ENCODE data around the gene PHOX2B.

Gene PHOX2B

GRCh38 chr4:41748571-41749475 is at the start of gene PHOX2B:
Gene PHOX2B (minus strand): TSS chr4:41748725. CDS start chr4:41748610, 115 bp downstream.
- no peak for FAIRE-seq

GRCh38 chr4:41797260-41797659 is 48.7 kb upstream of the PHOX2B start:
- FAIRE-seq = no peak

- FAIRE-seq = no peak
Measured at GRCh38 chr4:41796545-41797210, 48.2 kb upstream of the PHOX2B start.

GRCh38 chr4:41795796-41796385 is 47.4 kb upstream of the PHOX2B start:
- no peak for FAIRE-seq

GRCh38 chr4:41792166-41792565 is 43.6 kb upstream of the PHOX2B start:
- FAIRE-seq = no peak

- FAIRE-seq = no peak
Measured at GRCh38 chr4:41791557-41791956, 43.0 kb upstream of the PHOX2B start.

- no peak for FAIRE-seq
Measured at GRCh38 chr4:41787931-41788330, 39.4 kb upstream of the PHOX2B start.

GRCh38 chr4:41785665-41786064 is 37.1 kb upstream of the PHOX2B start:
- FAIRE-seq = no peak

- no peak for FAIRE-seq
Measured at GRCh38 chr4:41784191-41784979, 35.9 kb upstream of the PHOX2B start.

GRCh38 chr4:41776466-41776865 is 27.9 kb upstream of the PHOX2B start:
- no peak for FAIRE-seq

- no peak for FAIRE-seq
Measured at GRCh38 chr4:41763729-41764128, 15.2 kb upstream of the PHOX2B start.

GRCh38 chr4:41758884-41759283 is 10.4 kb upstream of the PHOX2B start:
- no peak for FAIRE-seq

GRCh38 chr4:41757521-41758156 is 9.1 kb upstream of the PHOX2B start:
- FAIRE-seq = no peak

- no peak for FAIRE-seq
Measured at GRCh38 chr4:41753942-41754341, 5.4 kb upstream of the PHOX2B start.

GRCh38 chr4:41752081-41752836 is 3.7 kb upstream of the PHOX2B start:
- FAIRE-seq = no peak

GRCh38 chr4:41751449-41752061 is 3.0 kb upstream of the PHOX2B start:
- no peak for FAIRE-seq

GRCh38 chr4:41750626-41751448 is 2.3 kb upstream of the PHOX2B start:
- FAIRE-seq = no peak

- no peak for FAIRE-seq
Measured at GRCh38 chr4:41750121-41750625, 1.6 kb upstream of the PHOX2B start.

GRCh38 chr4:41749631-41750039 is 1.1 kb upstream of the PHOX2B start:
- FAIRE-seq = no peak

GRCh38 chr4:41748074-41748570 is 403 bp downstream of the PHOX2B start:
- FAIRE-seq = no peak
